Rectal smooth muscle tissue (tissue), 1 donor: ENCODE measurements around the gene ANKRD13C.

Source experiments
- H3K27ac ChIP-seq: one replicate; pipeline ENCODE4 v1.7.0; 2013; ENCODE audit warnings: low read depth, low read length, inconsistent platforms
- H3K27me3 ChIP-seq: one replicate; pipeline ENCODE4 v1.7.0; 2013; ENCODE audit warnings: low read length; ENCODE audit not compliant: control insufficient read depth, insufficient read depth
- H3K36me3 ChIP-seq: one replicate; pipeline ENCODE4 v1.7.0; 2013; ENCODE audit warnings: low read length; ENCODE audit not compliant: control insufficient read depth, insufficient read depth
- H3K4me1 ChIP-seq: one replicate; pipeline ENCODE4 v1.7.0; 2013; ENCODE audit warnings: low read length; ENCODE audit not compliant: control insufficient read depth, insufficient read depth
- H3K4me3 ChIP-seq: one replicate; pipeline ENCODE4 v1.7.0; 2013; ENCODE audit warnings: low read length
- H3K9ac ChIP-seq: one replicate; pipeline ENCODE4 v1.7.0; 2013; ENCODE audit warnings: low read length

The ANKRD13C gene

GRCh38 chr1:70318191-70318590 lies 36.3 kb downstream of the ANKRD13C start:
- Histone ChIP-seq H3K27ac (no peak overlapping the region), H3K4me1 (no peaks in the 10 kb centered on the region), H3K36me3 (no peaks in the 10 kb centered on the region), H3K4me3 (no peak overlapping the region), H3K9ac (no peak overlapping the region), H3K27me3 (no peaks in the 10 kb centered on the region)

DNA sequence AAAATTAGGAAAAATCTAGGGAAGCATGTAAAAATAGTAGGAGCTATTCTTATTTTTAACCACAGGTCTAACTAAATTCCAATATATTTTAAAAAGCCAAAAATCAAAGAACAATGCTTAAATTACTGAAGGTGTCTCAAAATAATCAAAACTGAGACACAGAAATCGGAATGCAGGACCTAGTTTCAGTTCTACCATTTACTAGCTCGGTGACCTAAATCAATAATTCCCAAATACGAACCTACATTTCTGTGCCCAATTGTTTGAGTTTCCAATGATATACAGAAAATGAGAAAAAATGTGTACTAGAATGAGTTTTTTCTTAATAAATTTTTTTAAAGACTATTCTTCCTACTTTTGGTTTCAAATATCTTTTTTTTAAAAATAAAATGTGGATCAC lies 37.4 kb downstream of the ANKRD13C start:
- Histone ChIP-seq H3K4me3 (no peak overlapping the region), H3K27ac (no peak overlapping the region), H3K4me1 (no peaks in the 10 kb centered on the region), H3K9ac (no peak overlapping the region), H3K27me3 (no peaks in the 10 kb centered on the region), H3K36me3 (no peaks in the 10 kb centered on the region)

DNA sequence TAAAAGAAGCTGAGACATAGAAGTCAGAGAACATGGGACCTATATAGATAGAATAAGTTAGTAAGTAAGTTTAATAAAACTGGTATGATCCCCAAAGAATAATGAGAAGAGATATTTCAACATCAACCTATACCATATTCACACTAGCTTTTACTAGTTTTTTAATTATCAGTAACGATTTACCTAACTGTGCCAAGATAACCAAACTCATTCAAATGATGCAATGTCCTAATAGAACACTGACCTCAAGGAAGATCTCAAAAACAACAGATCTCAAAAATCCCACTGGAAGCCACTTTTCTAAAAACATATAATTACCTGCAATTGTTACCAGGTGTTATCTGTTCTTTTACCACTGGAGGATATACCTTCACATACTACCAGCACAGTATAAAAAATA lies 38.7 kb downstream of the ANKRD13C start:
- H3K27me3 ChIP-seq = no peaks in the 10 kb centered on the region
- no peak overlapping the region for H3K27ac ChIP-seq
- no peaks in the 10 kb centered on the region for H3K36me3 ChIP-seq
- no peak overlapping the region for H3K4me3 ChIP-seq
- H3K9ac ChIP-seq = no peak overlapping the region
- no peaks in the 10 kb centered on the region for H3K4me1 ChIP-seq

- Histone ChIP-seq H3K4me1 (no peaks in the 10 kb centered on the region), H3K36me3 (no peaks in the 10 kb centered on the region), H3K27ac (no peak overlapping the region), H3K4me3 (no peak overlapping the region), H3K27me3 (no peaks in the 10 kb centered on the region), H3K9ac (no peak overlapping the region)
Observed at GRCh38 chr1:70314706-70315304, 39.7 kb downstream of the ANKRD13C start.

- Histone ChIP-seq H3K27me3 (no peaks in the 10 kb centered on the region), H3K4me1 (no peaks in the 10 kb centered on the region), H3K27ac (no peak overlapping the region), H3K9ac (no peak overlapping the region), H3K36me3 (no peaks in the 10 kb centered on the region), H3K4me3 (no peak overlapping the region)
Observed at GRCh38 chr1:70311369-70311768, 43.2 kb downstream of the ANKRD13C start.

- Histone ChIP-seq H3K9ac (no peak overlapping the region), H3K27me3 (no peaks in the 10 kb centered on the region), H3K4me3 (no peak overlapping the region), H3K4me1 (no peaks in the 10 kb centered on the region), H3K27ac (no peak overlapping the region), H3K36me3 (peaks cover 6% of the 10 kb centered on the region)
Observed at GRCh38 chr1:70299472-70299871, 55.0 kb downstream of the ANKRD13C start.

DNA sequence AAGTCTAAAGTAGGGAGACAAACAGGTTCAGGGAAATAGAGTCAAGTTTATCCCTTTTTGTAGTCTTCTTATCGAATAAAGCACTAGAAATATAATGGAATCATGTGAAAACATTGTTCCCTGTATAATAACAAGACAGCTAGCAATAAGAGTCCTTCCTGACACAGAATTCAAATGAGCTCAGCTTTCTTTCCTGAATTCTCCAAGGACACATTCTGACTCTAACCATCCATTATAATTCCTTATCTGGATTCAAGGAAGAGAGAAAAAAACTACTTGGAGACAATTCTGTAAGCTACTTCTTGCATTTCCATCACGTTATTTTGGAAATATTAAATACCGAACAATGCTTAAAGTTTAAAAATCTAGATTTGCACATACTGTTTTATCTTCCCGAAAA lies 58.8 kb downstream of the ANKRD13C start:
- peaks cover 12% of the 10 kb centered on the region for H3K36me3 ChIP-seq
- H3K4me3 ChIP-seq = no peak overlapping the region
- H3K27me3 ChIP-seq = no peaks in the 10 kb centered on the region
- H3K9ac ChIP-seq = no peak overlapping the region
- H3K4me1 ChIP-seq = no peaks in the 10 kb centered on the region
- H3K27ac ChIP-seq = no peak overlapping the region

DNA sequence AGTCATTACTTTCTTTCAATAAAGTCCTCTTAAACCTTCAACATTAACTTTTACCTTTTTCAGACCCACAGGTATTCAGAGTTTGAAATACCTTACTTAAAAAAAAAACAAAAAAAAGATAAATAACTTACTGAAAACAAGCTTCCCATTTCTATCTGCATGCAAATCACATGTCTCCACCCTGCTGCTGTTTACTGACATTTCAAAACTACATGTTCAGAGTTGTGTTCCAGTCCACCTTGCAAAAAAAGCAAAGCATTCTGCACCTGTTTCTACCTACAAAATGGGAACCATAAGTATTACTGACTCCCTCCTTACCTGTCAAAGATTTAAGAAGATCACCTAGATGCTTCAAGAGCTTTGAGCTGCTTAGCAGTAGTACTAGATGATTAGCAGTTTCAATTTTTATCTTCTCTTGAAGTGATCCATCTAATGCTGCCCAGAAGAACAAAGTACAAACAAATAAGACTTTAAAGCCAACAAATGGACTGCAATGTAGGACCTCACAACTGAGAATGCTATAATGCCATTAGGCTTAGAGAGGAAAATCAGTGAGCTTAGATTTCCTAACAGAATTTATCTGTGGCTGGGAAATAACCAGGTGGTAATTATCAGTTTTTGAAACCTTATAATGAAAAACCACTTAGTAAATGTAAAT lies 61.2 kb downstream of the ANKRD13C start:
- Histone ChIP-seq H3K4me1 (no peaks in the 10 kb centered on the region), H3K27me3 (no peaks in the 10 kb centered on the region), H3K27ac (no peak overlapping the region), H3K4me3 (no peak overlapping the region), H3K9ac (no peak overlapping the region), H3K36me3 (peaks cover 12% of the 10 kb centered on the region)

- Histone ChIP-seq H3K4me1 (no peaks in the 10 kb centered on the region), H3K9ac (no peak overlapping the region), H3K36me3 (peaks cover 12% of the 10 kb centered on the region), H3K4me3 (no peak overlapping the region), H3K27me3 (no peaks in the 10 kb centered on the region), H3K27ac (no peak overlapping the region)
Observed at GRCh38 chr1:70290218-70290617, 64.3 kb downstream of the ANKRD13C start.

DNA sequence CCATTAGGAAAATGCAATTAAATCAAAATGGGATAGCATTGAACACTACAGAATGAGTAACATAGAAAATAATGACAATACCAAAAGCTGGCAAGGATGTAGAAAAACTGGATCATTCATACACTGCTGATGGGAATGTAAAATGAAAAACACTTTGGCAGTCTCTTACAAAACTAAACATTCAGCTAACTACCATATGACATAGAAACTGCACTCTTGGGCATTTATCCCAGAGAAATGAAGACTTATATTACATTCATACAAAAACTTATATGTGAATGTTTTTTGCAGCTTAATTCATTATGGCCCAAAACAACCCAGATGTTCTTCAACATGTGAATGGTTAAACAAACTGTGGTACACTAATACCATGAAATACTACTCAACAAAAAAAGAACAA lies 66.4 kb downstream of the ANKRD13C start:
- Histone ChIP-seq H3K9ac (no peak overlapping the region), H3K27ac (no peak overlapping the region), H3K4me3 (no peak overlapping the region), H3K36me3 (peaks cover under 1% of the 10 kb centered on the region), H3K4me1 (no peaks in the 10 kb centered on the region), H3K27me3 (no peaks in the 10 kb centered on the region)

DNA sequence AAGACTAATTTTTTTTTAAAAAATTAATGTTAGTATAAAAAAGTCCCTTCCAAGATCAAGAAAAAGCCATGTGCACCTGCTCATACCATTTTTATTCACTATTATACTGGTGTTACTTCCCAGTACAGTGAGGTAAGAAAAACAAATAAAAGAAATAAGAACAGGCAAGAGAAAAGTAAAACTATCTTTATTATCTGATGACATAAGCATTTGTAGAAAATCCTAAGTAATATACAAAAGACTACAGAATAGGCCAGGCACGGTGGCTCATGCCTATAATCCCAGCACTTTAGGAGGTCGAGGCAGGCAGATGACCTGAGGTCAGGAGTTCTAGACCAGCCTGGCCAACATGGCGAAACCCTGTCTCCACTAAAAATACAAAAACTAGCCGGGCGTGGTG lies 68.1 kb downstream of the ANKRD13C start:
- Histone ChIP-seq H3K4me1 (no peaks in the 10 kb centered on the region), H3K27ac (no peak overlapping the region), H3K36me3 (no peaks in the 10 kb centered on the region), H3K27me3 (no peaks in the 10 kb centered on the region), H3K4me3 (no peak overlapping the region), H3K9ac (no peak overlapping the region)

- Histone ChIP-seq H3K4me3 (no peak overlapping the region), H3K27me3 (no peaks in the 10 kb centered on the region), H3K36me3 (no peaks in the 10 kb centered on the region), H3K4me1 (no peaks in the 10 kb centered on the region), H3K9ac (no peak overlapping the region), H3K27ac (no peak overlapping the region)
Observed at GRCh38 chr1:70284366-70284765, 70.2 kb downstream of the ANKRD13C start.

GRCh38 chr1:70278710-70279109 lies 75.8 kb downstream of the ANKRD13C start:
- Histone ChIP-seq H3K27me3 (no peaks in the 10 kb centered on the region), H3K27ac (no peak overlapping the region), H3K36me3 (peaks cover 4% of the 10 kb centered on the region), H3K4me3 (no peak overlapping the region), H3K4me1 (no peaks in the 10 kb centered on the region), H3K9ac (no peak overlapping the region)
